22Rv1 (cell line): ENCODE measurements around the gene NCKAP5.

Source experiments
- ZFX ChIP-seq: fragments of 450-650 bp; IDR thresholded peaks from 2 replicates; pipeline ENCODE4 v1.6.1; 2017; ENCODE audit warnings: antibody characterized with exemption, borderline replicate concordance
- TF ChIP-seq, protein P1 (sequence below): fragments of 450-650 bp; IDR thresholded peaks from 2 replicates; pipeline ENCODE4 v1.5.1; 2017; ENCODE audit warnings: mild to moderate bottlenecking

DNA sequence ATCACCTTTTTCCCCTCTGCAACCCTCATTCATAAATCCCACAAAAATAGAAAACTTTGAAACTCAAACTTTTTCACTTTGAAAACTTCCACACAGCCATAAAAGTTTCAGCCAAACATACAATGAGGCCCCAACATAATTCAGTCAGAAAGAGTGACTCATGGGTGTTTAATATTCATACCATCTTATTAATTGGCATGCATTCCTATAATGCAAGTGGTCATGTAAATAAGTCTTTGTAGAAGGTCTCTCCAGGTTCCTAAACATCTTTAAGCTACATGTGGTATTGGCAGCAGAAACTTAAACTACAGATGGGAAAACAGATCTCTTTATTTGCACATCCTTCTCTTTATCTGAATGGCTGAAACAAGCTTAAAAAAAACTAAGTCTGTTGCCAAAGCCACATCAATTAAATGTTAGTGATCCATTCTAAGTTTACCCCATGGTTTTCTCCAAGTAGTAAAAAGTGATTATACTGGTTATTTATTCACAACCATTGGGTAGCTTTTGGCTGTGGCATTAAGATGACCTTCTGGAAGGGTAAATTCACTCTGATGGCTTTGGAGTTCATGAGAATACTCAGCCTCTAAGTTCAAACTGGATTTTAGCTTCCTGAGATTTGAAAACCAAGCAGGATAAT lies 828.1 kb downstream of the NCKAP5 start:
- TF ChIP-seq, protein P1, sequence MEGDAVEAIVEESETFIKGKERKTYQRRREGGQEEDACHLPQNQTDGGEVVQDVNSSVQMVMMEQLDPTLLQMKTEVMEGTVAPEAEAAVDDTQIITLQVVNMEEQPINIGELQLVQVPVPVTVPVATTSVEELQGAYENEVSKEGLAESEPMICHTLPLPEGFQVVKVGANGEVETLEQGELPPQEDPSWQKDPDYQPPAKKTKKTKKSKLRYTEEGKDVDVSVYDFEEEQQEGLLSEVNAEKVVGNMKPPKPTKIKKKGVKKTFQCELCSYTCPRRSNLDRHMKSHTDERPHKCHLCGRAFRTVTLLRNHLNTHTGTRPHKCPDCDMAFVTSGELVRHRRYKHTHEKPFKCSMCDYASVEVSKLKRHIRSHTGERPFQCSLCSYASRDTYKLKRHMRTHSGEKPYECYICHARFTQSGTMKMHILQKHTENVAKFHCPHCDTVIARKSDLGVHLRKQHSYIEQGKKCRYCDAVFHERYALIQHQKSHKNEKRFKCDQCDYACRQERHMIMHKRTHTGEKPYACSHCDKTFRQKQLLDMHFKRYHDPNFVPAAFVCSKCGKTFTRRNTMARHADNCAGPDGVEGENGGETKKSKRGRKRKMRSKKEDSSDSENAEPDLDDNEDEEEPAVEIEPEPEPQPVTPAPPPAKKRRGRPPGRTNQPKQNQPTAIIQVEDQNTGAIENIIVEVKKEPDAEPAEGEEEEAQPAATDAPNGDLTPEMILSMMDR = no peak
- TF ChIP-seq ZFX = no peak
